Thyroid gland (tissue), 4 donors: ENCODE results near the gene ELFN2. TPM values are rescaled to one million over a fixed set of nuclear protein-coding genes. Genes with fewer than 3 reads are reported as not detected.

Source experiments
- DNase-seq, 2 donors: peaks; one replicate each; pipeline ENCODE4 v3.0.0-alpha.2; 2019
- H3K27ac ChIP-seq, 3 donors: fragments of 200-600 bp; sonication (generic); 1 replicate in 2 of 3; 2 replicates in 1 of 3; pipeline ENCODE4 v1.5.1; 2016 to 2019; ENCODE audit warnings: mild to moderate bottlenecking in 1 of 3, moderate library complexity in 1 of 3
- H3K27me3 ChIP-seq: fragments of 200-600 bp; sonication (generic); one replicate; pipeline ENCODE4 v1.5.1; 2019
- H3K36me3 ChIP-seq, 2 donors: fragments of 200-600 bp; sonication (generic); one replicate each; pipeline ENCODE4 v1.5.1; 2016 to 2019
- H3K4me1 ChIP-seq, 2 donors: fragments of 200-600 bp; sonication (generic); one replicate each; pipeline ENCODE4 v1.5.1; 2017 to 2019
- H3K4me3 ChIP-seq, 3 donors: fragments of 200-600 bp; sonication (generic); replicated peaks in 1 of 3; 1 replicate in 2 of 3; 2 replicates in 1 of 3; pipeline ENCODE4 v1.5.1; 2016; ENCODE audit warnings: mild to moderate bottlenecking in 1 of 3
- H3K9me3 ChIP-seq: fragments of 200-600 bp; sonication (generic); one replicate; pipeline ENCODE4 v1.5.1; 2017
- CTCF ChIP-seq, 6 experiments: fragments of 200-600 bp in 3 of 6; fragments of 450-650 bp in 3 of 6; sonication (generic) in 3 of 6; IDR thresholded peaks; one replicate each; pipeline ENCODE4 v1.5.1; 2016 to 2019; ENCODE audit warnings: antibody characterized with exemption in 6 of 6, mild to moderate bottlenecking in 2 of 6, inconsistent platforms in 1 of 6, moderate library complexity in 1 of 6
- POLR2A ChIP-seq, 2 donors: fragments of 450-650 bp; IDR thresholded peaks; one replicate each; pipeline ENCODE4 v1.6.1; 2017; ENCODE audit warnings: antibody characterized with exemption in 2 of 2, mild to moderate bottlenecking in 2 of 2, moderate library complexity in 1 of 2
- WGBS, 2 donors: methylation state at CpG; one replicate each; pipeline ENCODE4 v1.1.5; 2017; 5-methylcytosine and 5-hydroxymethylcytosine counted together
- intact Hi-C: fragments of 100-400 bp; cut with DNase I; formaldehyde crosslinking; loops from one replicate; pipeline ENCODE4 v1.15.1; 2023
- total RNA-seq, 4 donors: library from RNA; depleted of rRNA; stranded (reverse); fragments of >200 nt; gene quantifications; one replicate each; pipeline ENCODE4 v1.2.3, GENCODE V29; 2016

Gene ELFN2
- total RNA-seq, 4 donors from 2014 or later = 0.05 TPM; not detected in 3

DNA sequence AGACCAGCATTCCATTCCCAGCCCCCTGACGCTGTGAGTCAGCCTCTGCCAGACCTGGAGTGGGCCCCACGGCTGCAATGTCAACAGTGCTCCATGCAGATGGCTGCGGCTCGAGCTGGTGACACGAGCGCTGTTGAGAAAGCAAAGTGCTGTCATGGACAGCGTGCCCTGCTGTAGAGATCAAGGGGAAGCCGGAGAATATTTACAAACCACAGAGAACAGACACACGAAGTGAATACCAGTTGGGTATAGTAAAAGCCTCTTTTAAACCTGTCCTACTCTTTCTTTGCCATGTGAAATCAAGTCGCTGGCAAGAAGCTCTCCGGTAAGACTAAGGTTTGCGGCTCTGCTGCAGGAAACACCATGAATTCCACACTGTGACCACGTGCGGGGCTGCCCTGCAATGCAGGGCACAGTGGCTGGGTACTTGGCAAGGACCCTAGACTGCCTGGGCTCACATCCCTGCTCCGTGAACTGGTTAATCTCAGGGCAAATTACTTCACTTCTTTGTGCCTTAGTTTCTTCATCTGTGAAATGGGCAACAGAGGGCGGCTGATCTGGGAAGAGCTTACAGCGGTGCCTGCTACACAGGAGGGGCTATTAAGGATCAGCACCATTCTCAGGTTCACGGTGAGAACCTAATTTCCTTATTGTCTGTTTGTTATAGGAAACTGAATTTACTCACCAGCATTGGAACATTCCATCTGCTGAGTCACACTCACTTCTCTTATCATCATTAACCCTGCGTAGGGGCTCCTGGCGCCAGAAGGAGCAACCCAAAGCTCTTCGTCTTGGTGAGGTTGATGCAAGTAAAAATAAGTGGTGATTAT, 27.8 kb upstream of the ELFN2 start:
- no peak overlapping the region for H3K4me3 ChIP-seq
- TF ChIP-seq CTCF (IDR thresholded peaks at IDR 0.05) = no peak
- no peak for TF ChIP-seq POLR2A (IDR thresholded peaks at IDR 0.05)
- H3K36me3 ChIP-seq = no peaks in the 10 kb centered on the region
- no peak overlapping the region for H3K27ac ChIP-seq
- H3K9me3 ChIP-seq = no peaks in the 10 kb centered on the region
- no peaks in the 10 kb centered on the region for H3K27me3 ChIP-seq
- intact Hi-C loops = loop anchor here (5.0 kb wide), 1 partner anchor 138 kb away; no protein-coding TSS in a partner anchor
- WGBS, 2 donors = 29 to 41% methylated on average over 13 to 18 of the region's 21 CpGs
- DNase-seq = peak; percentile 68 to 71
- peaks cover 5 to 8% of the 10 kb centered on the region in 2 donors for H3K4me1 ChIP-seq

DNA sequence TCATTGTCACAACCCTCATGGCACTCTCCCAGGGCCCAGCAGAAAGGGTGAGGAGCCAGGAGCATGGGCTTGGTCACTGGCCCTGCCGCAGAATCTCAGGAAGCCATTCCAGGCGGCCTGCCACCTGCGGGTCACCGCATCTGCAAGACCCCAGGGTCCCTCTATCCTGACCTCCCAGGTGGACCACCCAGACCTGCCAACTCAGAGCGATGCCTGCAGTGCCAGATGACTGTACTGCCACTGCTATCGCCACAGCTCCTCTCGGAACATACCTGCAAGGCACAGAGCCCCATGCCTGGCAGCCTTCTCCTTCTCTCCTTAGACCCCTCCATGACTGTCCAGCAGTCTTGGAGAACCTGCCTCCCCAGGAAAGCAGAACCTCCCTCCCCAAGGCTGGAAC, 26.4 kb upstream of the ELFN2 start:
- 94 to 96% methylated on average over 5 to 7 of the region's 7 CpGs for WGBS, 2 donors
- Histone ChIP-seq H3K27ac (no peak overlapping the region), H3K27me3 (no peaks in the 10 kb centered on the region), H3K36me3 (no peaks in the 10 kb centered on the region), H3K4me3 (no peak overlapping the region), H3K4me1 (peaks cover 5 to 8% of the 10 kb centered on the region in 2 donors), H3K9me3 (no peaks in the 10 kb centered on the region)
- no peak for TF ChIP-seq CTCF (IDR thresholded peaks at IDR 0.05)
- TF ChIP-seq POLR2A (IDR thresholded peaks at IDR 0.05) = no peak
- intact Hi-C loops = no loop called here
- no peak for DNase-seq

GRCh38 chr22:37451218-37451617, 23.9 kb upstream of the ELFN2 start:
- H3K36me3 ChIP-seq = no peaks in the 10 kb centered on the region
- no peak overlapping the region for H3K4me3 ChIP-seq
- DNase-seq = no peak
- TF ChIP-seq CTCF (IDR thresholded peaks at IDR 0.05) = no peak
- TF ChIP-seq POLR2A (IDR thresholded peaks at IDR 0.05) = no peak
- intact Hi-C loops = no loop called here
- H3K4me1 ChIP-seq = peaks cover 5 to 8% of the 10 kb centered on the region in 2 donors
- no peak overlapping the region for H3K27ac ChIP-seq
- no peaks in the 10 kb centered on the region for H3K27me3 ChIP-seq
- H3K9me3 ChIP-seq = no peaks in the 10 kb centered on the region
- WGBS, 2 donors = 30 to 56% methylated on average over 1 of the region's 1 CpG

DNA sequence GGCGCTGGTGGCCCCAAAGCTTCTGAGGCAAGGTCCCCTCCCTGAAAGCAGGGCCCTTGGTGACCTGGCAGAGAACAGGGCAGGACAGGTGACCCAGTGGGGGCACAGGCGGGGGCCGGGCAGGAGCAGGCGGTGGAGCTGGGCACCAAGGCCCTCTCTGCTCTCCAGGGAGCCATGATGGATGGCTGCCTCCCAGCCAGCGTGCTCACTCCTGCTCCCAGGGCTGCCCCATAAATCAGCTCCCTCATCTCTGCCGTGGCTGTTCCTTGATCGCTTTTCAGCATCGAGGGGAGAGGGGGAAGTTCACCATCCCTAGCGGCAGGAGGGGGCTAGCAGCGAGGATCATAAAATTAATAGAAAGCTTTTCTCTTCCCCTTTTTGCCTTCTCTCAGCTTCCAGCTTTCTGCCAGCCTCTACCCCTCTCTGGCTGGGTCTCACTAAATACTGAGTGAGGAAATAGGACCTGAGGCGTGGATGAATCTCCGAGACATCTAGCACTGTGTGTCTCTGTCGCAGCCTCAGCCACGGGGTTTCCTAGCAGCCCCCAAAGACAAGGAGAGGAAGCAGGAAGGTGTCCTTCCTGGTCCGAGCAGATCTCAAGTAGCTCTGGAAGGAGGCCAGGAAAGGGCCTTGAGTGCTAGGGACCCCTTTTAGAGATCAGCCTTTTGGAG, 22.2 kb upstream of the ELFN2 start:
- DNase-seq = no peak
- no peaks in the 10 kb centered on the region for H3K9me3 ChIP-seq
- WGBS, 2 donors = 58 to 63% methylated on average over 14 of the region's 15 CpGs
- TF ChIP-seq POLR2A (IDR thresholded peaks at IDR 0.05) = no peak
- no peak for TF ChIP-seq CTCF (IDR thresholded peaks at IDR 0.05)
- no peak overlapping the region for H3K27ac ChIP-seq
- intact Hi-C loops = no loop called here
- H3K4me3 ChIP-seq = no peak overlapping the region
- no peaks in the 10 kb centered on the region for H3K4me1 ChIP-seq
- no peaks in the 10 kb centered on the region for H3K27me3 ChIP-seq
- H3K36me3 ChIP-seq = no peaks in the 10 kb centered on the region
